SH-SY5Y (cell line): ENCODE measurements around the gene CSRNP2.

Experiments
- GATA2 ChIP-seq: IDR thresholded peaks from 2 replicates; pipeline ENCODE4 v1.6.1; 2011; ENCODE audit warnings: mild to moderate bottlenecking, low read depth, low read length
- GATA3 ChIP-seq: IDR thresholded peaks from 2 replicates; pipeline ENCODE4 v1.6.1; 2011; ENCODE audit warnings: low read depth, mild to moderate bottlenecking, low read length, moderate library complexity

The CSRNP2 gene

DNA sequence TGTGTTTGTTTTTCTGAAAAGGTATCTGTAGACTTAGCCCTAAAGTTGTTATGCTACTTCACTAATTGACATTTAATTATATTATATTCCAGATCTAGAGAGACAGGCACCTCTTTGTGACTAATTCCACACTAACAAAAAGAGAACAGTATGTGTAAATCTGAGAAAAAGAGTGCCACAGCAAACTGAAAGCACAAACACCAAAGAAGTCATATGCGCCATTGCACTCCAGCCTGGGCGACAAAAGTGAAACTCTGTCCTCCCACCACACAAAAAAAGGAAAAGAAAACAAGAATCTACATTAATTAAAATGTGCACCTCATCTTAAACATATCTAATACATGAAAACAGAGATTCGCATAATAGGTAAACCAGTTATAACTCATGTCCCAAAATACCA lies 4.4 kb upstream of the CSRNP2 start:
- no peak for TF ChIP-seq GATA3
- TF ChIP-seq GATA2: no peak

DNA sequence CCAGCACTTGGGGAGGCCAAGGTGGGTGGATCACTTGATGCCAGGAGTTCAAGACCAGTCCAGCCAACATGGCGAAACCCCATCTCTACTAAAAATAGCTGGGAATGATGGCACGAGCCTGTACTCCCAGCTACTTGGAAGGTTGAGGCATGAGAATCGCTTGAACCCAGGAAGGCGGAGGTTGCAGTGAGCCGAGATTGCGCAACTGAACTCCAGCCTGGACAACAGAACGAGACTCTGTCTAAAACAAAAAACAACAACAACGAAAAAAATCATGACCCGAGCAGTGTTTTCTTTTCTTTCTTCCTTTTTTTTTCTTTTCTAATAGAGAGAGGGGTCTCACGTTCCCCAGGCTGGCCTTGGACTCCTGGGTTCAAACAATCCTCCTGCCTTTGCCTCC lies 3.5 kb upstream of the CSRNP2 start:
- TF ChIP-seq GATA2 (no peak), GATA3 (no peak)

DNA sequence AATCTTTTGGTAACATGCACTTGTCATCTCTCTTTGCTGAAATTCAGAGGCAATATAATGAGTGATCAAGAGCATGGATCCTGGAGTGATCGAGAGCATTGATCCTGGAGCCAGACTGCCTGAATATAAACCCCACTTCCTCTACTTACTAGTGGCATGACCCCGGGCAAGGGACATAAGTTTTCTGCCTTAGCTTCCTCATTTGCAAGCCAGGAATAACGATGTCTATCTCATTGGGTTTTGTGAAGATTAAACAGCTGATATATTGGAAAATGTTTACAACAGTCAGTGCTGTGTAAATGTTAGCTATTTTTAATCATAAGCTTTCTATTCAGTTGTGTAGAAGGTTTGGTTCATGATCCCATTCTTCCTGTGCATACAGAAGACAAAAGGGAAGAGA lies 2.4 kb upstream of the CSRNP2 start:
- TF ChIP-seq GATA2: no peak

DNA sequence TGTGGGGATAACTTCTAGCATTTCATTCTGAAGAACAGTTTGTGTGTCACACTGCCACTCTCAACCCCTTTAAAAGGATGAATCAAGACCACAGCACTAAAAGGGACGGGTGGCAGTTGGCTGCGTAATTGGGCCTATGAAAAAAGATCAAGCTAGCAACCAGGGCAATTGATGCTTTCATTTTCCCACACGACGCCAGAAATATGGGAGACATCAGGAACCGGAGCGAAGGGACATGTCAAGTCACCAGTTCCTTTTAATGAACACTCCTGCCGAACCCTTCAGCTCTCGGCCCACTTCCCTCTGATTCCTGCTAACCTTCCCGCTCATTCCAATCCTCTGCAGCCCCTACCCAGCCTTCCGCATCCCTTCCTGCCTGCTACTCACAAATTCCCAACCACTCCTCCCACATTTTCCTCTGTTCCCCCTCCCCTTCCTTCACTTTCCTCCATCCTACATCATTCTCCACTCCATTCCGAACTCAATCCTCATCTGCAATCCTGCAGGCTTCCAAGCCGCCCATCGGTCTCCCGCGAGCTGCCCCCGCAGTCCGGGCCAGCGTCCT lies 753 bp downstream of the CSRNP2 start:
- TF ChIP-seq GATA2 (no peak), GATA3 (no peak)

DNA sequence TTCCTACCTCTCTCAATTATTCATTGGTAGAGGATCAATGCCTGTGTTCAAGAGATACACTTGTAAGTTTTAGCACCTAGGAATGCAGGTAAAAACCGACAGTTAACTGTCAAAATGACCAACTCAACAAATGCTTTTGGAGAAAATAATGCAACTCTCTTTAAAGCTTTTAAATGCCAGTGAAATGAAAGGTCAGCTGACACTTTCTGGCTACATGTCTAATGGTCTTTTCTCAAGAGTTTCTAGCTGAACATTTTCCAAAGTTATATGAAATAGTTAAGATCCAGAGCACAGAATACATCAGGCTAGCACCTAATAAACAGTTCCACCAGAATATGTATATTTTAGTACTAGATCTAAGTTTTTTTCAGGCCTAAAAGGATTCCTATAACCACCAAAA lies 2.0 kb downstream of the CSRNP2 start:
- TF ChIP-seq GATA3 (no peak), GATA2 (no peak)

DNA sequence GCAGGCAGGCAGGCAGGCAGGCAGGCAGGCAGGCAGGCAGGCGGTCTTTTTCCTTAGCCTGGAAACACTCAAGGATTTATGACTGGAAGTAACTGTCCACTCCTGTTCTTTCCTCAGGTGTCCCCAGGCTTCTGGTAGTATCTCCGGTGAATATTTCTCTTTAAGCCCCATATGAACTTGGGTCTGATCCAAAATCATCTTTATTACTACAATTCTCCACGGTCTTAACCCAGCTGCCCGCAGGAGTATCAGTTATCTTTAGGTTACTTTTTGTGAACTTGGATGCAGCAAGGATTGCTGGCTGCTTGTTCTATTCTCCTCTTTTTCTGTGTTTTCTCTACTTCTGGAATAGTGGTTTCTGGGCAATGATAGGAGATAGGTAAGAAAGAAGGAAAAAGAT lies 3.3 kb downstream of the CSRNP2 start:
- TF ChIP-seq GATA3 (no peak), GATA2 (no peak)

DNA sequence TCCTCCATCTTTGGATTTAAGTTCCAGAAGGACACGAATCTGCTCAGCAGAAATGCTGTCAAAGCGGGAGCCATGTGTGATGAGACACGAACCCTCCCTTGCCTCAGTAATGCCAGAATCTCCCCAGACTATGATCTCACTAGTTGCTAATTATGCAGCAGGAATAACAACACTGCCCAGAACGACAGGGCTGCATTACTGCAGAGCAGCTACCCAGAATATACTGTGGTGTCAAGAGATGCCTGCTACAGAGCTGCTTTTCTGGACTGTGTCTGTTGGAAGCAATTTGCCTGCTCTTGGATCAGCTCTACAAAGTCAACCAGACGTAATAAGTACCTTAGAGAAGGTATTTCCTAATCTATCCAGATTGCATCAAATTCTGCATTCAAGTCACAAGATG lies 5.5 kb downstream of the CSRNP2 start:
- TF ChIP-seq GATA3: no peak
- no peak for TF ChIP-seq GATA2

DNA sequence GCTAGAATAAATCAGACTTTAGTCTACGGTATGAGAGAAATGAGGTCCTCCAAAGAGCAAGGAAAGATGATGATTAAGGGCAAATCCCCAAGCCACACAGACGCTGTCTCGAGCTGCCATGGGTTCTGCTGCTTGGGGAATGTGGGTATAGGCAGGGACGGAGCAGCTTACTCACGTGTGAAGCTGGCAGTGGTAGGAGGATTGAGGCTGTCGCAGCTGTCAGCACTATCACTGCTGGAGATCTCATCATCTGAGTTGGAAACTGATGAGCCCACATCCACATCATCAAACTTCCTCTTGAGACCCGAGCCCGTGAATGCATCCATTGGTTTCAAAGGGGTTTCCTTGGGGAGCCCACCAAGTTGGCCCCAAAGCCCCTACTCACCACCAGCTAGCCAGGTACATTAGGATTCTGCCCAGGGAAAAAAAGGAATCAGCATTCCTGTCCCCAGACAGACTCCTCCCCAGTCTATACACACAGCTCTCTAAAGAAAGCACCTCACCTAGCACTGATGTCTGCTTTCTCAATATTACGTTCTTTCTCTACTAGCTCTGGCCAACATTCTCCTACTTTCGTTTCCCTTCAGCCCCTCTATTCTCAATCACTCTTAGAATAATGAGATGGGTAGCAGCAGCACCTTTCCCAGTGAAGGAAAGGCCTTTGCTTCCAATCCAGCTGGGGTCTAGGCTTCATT lies 7.0 kb downstream of the CSRNP2 start:
- no peak for TF ChIP-seq GATA3
- TF ChIP-seq GATA2: no peak

DNA sequence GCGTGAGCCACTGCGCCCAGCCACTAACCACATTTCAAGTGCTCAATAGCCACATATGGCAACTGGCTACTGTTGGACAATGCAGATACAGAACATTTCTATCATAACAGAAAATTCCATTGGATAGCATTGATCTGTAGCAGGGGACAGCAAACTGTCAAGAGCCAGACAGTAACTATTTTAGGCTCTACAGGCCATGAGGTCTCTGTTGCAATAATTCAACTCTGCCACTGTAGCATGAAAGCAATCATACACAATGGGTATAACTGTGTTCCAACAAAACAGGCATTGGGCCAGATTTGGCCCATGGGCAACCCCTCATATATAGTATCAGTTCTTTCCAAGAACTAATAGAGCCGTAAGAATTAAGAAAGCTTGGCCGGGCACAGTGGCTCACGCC lies 8.0 kb downstream of the CSRNP2 start:
- TF ChIP-seq GATA3: no peak
- TF ChIP-seq GATA2: no peak

DNA sequence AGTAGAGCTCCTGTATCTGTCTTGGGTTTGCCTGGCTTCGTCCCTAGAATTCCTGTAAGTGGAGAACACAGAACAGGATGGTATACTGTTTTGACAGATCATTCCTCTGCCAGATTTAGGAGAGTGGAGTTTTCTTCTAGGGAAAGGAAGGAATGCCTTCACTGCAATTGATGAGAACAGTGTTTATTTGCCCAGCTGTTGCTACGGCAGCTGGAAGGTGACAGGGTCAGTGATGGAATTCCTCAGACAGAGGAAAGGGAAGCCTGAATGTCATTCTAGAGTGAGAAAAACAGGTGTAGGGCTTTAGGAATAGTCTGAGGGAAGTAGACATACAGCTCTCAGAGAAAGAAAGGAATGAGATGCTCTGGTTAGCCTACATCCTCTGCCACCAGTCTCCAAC lies 11.7 kb downstream of the CSRNP2 start:
- no peak for TF ChIP-seq GATA3
- TF ChIP-seq GATA2: no peak

DNA sequence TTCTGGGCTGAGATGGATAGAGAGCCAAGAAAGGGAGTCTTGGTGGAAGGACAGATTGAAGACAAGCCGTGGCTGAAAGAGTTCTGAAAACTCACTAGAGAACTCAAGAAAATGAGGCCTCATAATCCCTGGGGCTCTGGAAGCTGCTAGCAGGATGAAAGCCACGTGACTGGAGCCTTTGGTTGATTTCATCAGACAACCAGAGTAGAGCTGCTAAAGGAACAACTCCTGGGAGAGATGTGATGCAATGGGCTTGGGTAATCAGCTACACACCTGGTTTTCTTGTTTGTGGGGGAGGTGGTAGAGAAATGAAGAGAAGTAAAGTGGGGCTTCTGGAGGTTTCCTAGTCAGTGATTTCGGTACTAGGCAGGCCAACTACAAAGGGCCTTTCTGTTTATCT lies 13.4 kb downstream of the CSRNP2 start:
- TF ChIP-seq GATA3: no peak
- TF ChIP-seq GATA2: no peak

DNA sequence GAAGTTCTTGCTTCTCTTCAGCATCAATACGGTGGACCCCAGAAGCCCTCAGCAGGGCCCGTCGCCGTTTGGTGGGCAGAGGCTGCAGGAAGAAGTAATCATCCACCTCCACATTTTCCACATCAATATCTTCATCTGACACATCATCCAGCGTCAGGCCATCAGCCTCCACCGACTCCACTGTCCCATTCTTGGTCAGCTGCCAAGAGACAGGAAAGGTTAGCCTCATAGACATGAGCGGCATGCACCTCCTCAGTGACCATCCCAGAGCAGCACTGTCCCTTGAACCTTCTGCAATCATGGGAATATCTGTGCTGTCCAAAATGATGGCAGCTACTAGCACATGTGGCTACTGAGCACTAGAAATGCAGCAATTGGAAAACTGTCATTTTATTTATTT lies 15.6 kb downstream of the CSRNP2 start:
- TF ChIP-seq GATA3 (no peak), GATA2 (no peak)

DNA sequence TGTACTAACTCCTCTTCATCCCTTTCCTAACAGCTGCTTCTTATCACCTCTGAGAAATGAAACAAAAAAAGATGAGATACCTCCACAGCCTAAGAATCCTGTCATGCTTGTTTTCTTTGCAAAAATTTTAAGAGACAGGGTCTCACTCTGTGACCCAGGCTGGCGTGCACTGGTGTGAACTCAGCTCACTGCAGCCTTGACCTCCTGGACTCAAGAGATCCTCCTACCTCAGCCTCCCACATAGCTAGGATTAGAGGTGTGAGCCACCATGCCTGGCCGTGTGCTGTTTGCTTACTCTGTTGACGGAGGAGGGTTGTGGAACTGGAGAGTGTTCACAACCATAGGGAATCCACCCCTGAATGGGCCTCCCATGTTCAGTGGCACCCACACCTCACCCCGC lies 16.2 kb downstream of the CSRNP2 start:
- TF ChIP-seq GATA2: no peak
- TF ChIP-seq GATA3: no peak

DNA sequence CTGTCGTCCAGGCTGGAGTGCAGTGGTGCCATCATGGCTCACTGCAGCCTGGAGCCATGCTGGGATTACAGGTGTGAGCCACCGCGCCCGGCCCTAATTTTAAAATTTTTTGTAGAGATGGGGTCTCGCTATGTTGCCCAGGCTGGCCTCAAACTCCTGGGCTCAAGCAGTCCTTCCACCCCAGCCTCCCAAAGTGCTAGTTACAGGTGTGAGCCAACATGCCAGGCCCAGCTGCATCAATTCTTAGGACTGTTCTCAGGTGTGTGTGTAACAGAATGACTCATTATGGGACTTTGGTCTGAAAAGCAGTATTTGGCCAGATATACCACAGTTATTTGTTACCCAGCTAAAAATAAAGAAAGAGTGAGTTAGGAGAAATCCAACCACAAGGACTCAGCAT lies 17.9 kb downstream of the CSRNP2 start:
- TF ChIP-seq GATA2: no peak
- TF ChIP-seq GATA3: no peak

DNA sequence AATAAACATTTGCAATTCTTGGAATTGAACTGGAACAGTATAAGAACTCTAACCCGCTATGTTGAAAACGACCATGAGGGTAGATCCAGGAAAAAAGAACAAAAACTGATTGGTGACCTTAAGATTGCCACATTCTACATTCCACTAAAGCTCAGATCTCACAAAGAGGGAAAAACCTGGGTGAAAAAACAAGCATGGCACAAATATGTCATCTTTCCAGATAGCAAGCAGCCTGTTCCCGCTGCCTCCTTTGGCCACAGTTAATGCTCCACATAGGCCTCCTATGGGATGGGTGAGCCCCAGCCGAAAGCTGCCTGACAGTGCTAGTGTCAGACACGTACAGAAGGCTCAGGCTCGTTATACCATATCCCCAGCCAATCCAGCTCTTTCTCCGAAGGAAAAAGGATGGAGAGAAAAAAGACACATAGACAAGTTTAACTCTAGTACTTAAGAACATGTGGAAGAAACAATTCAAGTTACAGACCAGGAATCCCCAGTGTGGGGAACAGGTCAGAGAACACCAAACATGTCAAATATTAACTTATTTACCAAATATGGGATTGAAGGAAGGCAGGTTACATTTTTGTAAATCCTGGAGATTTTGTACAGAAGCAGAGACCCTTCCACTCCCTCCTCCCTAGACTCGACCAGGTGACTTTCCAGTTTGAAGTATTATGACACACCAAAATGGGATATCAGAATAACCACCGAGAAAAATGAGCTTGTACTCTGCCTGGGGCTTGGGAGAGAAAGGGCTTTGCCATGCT lies 20.6 kb downstream of the CSRNP2 start:
- TF ChIP-seq GATA2 (no peak), GATA3 (no peak)

DNA sequence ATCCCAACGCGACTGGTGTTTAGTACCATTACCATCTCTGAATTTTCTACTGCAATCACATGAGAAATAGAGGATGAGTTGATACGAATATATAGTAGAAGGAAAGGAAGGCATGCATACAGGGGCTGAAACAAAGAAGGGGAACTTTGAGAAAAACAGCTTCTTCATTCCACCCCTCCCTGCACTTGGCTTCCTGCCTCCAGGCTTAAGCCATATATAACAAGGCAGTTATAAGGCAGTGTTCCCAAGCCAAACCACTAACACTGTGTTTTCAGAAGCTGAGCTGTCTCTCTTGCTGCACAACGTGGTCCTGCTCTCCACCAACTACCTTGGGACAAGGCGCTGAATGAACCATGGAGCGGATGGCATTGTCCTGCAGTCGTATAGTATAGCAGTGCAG lies 24.3 kb downstream of the CSRNP2 start:
- TF ChIP-seq GATA2: no peak
- TF ChIP-seq GATA3: no peak

DNA sequence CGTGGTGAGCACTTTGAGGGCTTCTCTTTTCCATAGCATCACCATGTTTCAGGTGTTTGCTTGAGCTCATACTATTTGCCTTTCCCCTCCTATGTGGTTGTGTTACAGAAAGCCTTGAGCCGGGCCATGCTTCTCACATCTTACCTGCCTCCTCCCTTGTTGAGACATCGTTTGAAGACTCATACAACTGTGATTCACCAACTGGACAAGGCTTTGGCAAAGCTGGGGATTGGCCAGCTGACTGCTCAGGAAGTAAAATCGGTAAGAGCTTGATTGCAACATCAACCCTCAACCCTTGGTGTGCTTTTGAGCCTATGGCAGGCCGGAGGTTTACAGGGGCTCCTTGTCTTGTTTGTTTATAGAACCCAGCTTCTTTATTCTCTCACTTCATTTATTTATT lies 27.2 kb downstream of the CSRNP2 start:
- no peak for TF ChIP-seq GATA3
- no peak for TF ChIP-seq GATA2

DNA sequence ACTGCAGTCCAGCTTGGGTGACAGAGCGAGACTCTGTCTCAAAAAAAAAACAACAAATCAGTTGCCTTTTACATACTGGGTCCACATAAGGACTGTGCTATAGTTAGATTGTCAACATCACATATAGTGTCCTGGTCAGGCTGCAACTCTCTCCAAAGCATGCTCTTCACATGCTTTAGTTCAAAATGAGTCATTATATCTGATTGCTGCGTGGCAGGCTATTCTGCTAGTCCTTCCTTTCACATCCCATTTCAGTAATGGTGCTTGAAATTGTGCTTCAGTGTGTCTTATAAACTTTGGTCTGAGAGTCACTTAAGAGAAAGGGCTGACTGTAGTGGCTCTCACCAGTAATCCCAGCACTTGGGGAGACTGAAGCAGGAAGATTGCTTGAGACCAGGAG lies 28.3 kb downstream of the CSRNP2 start:
- TF ChIP-seq GATA2 (no peak), GATA3 (no peak)
